Measurements from ENCODE around the gene MYD88.
"Not testable (repeated sequence)": the region's sequence is repeated elsewhere in the genome, so short reads cannot be mapped to it uniquely, and the experiment has no call there.

Gene MYD88

DNA sequence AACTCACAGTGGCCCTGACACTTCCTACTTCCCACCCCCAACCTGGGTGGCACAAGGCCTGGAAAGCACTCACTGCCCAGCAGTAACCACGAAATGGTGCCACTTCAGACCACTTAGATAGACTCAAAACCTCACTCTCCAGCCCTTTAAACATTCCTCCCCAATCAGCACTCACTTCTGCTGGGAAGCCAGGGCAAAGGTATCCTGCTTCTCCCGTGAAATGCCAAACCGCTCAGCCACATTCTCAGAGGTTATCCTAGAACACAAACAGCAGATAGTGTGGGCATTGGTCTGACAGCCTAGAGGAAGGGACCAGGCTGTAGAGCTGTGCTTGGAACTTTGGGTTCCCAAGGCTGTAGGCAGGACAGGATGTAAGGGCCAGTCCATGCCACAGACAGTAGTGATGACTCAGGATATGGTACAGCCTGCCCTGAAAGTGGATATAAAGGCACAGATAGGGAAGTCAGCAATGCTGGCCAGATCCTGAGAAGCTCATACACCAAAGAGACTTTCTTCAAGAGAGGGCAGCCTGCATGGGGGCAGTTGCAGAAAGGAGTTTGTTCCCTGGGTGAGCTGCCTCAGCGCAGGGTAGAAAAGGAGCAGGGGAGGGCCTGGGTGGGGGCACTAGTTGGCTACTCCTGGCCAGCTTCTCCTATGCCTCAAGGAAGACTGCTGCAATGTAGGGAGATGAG lies 10.7 kb upstream of the MYD88 start:
- DNase-seq = no peak

DNA sequence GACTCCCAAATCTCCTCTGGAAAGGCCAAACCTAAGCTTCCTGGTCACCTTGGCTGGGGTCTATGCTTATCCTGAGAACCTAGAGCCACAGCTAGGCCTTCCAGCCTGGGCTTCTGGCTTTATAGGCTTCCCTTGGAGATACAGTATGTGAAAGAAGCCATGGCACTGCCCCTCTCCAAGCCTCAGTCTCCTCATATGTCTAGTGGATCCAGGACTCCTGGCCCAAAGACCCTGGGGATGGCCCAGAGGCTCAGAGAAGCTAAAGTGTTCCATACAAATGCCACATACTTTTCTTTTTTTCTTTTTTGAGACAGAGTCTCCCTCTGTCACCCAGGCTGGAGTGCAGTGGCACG lies 10.2 kb upstream of the MYD88 start:
- DNase-seq = no peak

DNA sequence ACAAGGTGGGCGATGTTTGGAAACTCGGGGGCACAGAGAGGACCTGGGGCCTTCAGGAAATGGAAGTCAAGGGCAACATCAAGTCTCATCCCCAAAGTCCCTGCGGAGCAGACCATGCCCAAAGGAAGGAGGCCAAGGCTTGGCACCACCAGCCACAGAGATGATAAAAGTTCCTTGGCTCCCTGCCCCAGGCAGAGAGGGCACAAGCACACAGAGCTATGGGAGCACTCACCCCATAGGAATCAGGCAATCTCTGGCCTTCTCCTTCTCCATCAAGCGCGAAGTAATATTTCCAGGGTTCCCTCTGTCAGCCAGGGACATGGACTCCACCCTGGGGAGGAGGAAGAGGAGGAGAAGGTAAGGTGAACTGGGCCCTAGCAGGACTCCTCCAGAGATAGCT lies 9.4 kb upstream of the MYD88 start:
- DNase-seq = no peak

DNA sequence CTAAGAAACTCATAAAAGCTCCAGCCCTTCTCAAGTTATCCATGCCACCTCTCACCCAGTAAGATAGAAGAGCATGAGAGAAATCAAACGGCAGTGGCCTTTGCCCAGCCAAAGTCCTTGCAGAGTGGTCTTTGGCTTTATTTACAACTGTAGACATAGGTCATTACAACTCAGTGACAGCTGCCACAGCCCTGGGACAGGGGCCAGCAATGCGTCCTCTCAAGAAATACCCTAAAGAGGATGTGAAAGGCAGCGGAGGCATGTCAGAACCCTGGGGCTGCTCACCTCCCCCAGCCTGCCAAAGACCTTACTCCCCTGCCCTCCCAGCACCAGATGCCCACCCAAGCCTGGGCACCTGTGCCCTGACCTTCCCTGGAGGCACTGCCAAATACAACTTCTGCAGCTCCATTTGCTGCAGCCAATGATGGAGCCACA lies 7.8 kb upstream of the MYD88 start:
- DNase-seq = no peak

DNA sequence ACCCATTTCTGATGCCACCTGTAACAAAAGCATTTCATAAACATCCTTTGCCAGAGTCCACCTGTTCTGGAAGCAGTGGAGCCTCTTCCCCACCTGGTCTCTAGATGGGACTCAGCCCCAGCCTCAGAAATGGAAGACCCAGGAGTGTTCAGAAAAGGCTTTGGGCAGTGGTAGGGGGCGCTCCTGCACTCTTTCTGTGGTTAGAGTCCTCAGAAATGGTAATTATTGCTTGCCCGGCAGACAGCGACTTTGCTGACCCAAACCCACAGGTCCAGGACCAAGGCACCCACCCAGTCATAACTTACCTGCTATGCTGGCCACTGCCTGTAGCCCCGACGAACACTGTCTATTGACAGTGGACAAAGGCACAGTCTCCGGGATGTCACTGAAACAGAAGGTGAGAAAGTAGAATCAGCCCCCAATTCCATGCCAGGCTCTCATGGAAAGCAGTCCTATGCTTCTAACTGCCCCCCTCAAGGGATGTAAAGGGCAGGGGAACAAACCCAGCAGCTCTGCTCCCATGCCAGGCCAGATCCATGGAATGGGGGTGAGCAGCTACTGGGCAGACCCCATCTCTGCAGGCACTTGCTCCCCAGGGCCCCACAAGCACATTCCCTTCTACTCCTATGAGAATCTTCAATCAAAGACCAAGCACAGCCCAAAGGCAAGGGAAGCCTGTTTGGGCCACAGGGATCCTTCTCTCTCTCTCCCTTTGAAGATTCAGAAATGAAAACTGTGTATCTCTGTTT lies 6.7 kb upstream of the MYD88 start:
- DNase-seq = no peak

DNA sequence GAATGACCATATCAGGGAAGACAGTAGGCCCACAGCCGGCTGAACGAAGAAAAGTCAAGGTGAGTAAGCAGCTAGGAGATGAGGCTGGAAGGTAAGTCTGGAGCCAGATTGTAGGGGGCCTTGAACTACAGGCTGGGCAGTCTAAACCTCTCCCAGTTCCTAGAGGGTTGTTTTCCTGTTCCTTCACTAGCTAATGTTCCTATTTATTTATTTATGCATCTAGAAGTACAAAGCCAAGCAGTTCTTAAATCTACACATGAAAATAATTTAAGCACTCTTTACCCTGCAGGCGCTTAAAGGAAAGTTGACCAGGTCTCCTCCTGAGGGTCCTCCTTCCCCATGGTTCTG lies 5.3 kb upstream of the MYD88 start:
- no peak for DNase-seq

DNA sequence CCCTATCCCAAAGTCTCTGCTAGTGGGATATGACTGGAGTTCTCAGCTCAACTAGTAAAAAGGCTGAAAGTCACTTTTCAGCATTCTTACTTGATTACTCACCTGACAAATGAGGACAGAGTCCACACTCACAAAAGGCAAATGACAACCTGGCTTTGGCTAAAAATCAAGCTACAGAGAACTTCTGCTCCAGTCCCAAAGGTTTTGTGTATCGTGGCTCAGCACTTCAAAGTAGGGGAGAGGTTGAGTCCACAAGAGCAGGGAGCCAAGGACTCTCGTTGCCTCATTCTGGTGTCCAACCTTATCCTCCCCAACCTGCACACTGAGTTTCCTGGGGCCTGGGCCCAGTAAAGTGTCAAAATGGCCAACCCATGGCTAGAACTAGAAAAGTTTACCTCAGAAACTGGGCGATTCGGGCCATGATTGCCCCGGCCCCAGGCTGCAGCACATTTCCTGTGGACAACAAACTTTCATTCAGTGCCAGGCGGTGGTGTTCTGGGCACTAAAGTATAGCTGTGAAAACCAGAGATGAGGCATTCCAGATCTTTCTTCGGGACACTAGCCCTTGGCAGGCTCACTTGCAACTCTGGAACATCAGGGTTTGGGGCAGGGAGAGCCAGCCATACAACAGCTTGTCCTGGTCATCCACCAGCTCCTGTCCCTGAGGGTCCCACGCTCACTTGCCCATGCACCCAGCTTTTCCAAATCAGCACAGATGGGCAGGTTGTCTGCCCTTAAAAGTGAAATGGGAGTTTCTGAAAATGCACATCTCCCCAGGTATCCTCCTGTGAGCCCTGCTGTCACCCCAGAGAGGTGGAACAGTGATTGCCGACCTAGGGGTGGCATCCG lies 4.7 kb upstream of the MYD88 start:
- no peak for DNase-seq

DNA sequence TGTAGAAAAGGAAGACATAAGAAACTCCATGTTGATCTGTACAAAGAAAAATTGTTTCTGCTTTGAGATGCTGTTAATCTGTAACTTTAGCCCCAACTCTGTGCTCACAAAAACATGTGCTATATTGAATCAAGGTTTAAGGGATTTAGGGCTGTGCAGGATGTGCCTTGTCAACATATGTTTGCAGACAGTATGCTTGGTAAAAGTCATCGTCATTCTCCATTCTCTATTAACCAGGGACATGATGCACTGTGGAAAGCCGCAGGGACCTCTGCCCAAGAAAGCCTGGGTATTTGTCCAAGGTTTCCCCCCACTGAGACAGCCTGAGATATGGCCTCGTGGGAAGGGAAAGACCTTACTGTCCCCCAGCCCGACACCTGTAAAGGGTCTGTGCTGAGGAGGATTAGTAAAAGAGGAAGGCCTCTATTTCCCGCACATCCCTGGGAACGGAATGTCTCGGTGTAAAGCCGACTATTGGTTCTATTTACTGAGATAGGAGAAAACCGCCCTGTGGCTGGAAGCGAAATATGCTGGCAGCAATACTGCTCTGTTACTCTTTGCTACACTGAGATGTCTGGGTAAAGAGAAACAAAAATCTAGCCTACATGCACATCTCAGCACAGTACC lies 3.8 kb upstream of the MYD88 start:
- not testable (repeated sequence) for DNase-seq

DNA sequence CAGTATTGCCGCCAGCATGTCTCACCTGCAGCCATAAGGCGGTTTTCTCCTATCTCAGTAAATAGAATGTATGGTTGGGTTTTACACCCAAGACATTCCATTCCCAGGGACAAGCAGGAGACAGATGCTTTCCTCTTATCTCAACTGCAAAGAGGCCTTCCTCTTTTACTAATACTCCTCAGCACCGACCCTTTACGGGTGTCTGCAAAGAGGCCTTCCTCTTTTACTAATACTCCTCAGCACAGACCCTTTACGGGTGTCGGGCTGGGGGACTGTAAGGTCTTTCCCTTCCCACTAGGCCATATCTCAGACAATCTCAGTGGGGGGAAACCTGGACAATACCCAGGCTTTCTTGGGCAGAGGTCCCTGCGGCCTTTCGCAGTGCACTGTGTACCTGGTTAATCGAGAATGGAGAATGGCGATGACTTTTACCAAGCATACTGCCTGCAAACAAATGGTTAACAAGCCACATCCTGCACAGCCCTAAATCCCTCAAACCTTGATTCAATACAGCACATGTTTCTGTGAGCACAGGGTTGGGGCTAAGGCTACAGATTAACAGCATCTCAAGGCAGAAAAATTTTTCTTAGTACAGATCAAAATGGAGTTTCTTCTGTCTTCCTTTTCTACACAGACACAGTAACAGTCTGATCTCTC lies 2.7 kb upstream of the MYD88 start:
- not testable (repeated sequence) for DNase-seq

DNA sequence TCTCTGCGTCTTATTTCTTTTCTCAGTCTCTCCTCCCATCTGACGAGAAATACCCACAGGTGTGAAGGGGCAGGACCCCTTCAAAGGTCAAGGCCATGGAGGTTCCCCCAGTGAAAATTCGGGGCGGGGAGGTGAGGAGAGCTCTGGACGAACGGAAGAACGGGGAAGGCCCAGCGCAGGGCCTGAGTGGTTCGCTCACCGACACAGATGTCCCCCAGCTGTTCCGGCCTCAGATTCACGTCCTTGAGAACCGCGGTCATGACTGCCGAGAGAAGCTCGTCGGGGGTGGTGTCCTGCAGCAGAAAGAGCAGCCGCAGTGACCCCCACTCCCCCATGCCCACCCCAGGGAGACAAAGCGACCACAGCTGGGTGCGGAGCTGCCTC lies 2.1 kb upstream of the MYD88 start:
- no peak for DNase-seq

DNA sequence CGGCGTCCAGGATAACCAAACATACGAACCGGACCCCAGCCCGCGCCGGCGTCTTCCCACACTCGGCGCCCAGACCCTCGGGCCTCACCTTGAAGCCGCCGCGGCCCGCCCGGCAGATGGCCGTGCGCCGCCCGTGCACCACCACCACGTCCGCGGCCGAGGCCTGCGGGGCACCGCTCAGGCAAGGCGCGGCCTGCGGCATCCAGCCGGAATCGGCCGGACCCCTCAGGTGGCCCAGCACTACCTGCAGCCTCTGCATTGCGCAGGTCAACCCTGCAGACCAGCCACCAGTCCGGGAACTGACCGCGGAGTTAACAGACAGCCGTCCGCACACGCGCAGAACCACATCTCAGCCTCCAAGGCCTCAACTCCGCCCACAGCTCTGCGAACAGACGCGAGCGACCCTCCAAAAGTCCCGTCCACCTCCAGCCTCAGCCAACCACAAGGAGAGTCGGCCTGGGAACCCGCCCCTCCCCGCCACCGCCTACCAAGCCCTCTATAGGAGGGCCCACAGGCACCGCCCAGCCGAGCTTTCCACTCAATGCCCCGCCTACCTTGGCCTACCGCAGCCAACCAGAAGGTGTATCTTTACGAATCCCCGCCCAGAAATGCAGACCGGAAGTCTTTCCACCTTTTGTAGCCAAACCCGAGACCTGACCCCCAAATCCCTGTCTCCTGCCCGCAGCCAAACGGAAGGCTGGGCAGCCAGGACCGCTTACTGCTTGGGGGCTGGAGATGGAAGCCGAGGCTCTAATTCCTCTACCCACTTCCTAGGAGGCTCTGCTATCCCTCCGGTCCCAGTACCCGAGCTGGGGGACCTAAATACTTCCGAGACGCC lies 1.5 kb upstream of the MYD88 start, which contains the start of gene ACAA1:
Gene ACAA1, minus strand, starts transcription at position 351 of the 838 bp plus-strand sequence. Its CDS starts 92 bp downstream, at position 259.
- peak; percentile 89 for DNase-seq

DNA sequence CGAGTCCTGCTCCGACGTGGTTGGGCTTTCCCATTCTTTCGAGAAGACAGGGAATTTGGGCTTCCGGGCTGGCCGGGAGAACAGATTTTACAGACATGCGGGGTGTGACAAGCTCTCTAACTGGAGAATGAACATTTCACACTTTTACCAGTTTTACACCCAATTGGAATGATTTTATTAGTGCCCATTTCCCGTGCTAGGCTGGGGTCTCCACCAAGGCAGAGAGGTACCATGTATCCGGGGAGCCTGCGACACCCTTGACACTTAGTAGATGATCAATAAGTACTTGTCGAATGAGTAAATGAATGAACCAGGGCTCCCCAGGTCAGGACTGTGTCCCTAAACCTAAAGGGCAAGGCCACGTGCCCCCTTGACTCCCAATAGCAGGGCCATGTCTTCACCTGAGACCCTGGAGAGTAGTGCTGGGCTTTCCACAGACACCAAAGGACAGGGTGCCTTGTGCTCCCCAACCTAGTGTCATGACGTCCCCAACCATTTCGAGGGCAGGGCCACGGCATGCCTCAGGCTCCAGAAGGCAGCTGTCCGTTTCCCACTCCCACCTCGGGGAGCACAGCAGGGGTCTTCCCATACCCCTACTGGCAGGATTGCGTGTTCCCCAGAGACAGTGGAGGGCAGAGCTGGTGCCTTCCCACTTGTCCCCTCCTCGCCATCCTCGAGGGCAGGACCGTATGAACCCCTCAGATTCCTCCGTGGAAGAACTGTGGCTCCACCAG lies 679 bp upstream of the MYD88 start:
- no peak for DNase-seq

DNA sequence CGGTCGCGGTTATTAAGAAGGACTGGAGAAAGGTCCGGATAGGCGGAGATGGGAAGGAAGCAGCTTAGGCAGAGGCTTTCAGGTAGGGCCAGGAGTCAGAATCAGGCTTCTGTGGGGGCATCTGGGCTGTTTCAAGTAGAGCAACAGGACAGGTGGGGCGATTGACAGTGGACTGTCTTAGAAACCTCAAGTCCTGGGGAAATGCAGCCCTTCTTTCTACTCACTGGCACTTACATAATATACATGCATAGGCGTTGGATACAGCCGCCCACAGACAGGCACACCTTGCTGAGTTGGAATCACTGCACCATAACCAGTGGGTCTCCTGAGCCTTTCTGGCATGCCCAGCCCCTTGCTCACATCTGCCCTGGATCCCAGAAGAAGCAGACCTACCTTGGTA lies 730 bp downstream of the MYD88 start:
- no peak for DNase-seq

DNA sequence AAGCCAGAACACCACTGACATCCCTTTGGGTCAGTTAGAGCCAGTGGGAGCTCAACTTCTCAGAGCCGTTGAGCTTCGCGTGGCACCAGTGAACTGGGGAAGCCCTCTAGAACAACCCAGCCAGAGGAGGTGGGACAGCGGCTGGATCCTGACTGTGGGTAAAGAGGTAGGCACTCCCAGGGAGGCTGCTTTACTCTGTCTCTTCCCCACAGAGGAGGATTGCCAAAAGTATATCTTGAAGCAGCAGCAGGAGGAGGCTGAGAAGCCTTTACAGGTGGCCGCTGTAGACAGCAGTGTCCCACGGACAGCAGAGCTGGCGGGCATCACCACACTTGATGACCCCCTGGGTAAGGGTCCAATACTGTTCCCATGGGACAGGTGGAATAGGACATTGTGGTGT lies 1.2 kb downstream of the MYD88 start:
- DNase-seq = no peak

DNA sequence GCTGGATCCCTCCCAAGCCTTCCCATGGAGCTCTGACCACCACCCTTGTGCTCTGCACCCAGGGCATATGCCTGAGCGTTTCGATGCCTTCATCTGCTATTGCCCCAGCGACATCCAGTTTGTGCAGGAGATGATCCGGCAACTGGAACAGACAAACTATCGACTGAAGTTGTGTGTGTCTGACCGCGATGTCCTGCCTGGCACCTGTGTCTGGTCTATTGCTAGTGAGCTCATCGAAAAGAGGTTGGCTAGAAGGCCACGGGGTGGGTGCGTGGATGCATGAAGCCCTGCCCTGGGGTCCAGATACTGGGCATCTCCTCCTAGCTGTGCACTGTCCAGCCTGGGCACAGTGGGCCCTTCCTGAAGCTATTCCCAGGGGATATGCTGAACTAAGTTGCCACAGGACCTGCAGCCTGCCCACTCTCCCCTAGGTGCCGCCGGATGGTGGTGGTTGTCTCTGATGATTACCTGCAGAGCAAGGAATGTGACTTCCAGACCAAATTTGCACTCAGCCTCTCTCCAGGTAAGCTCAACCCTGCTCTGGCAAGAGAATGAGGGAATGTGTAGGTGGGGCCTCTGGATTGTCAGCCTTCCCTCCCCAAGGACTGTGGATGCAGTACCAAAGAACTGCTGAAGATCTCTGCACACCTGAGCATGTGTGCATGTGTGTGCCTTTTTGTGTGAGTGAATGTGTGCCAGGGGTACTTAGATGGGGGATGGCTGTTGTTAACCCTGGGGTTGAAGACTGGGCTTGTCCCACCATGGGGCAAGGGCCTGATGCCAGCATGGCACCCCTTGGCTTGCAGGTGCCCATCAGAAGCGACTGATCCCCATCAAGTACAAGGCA lies 2.1 kb downstream of the MYD88 start:
- no peak for DNase-seq

DNA sequence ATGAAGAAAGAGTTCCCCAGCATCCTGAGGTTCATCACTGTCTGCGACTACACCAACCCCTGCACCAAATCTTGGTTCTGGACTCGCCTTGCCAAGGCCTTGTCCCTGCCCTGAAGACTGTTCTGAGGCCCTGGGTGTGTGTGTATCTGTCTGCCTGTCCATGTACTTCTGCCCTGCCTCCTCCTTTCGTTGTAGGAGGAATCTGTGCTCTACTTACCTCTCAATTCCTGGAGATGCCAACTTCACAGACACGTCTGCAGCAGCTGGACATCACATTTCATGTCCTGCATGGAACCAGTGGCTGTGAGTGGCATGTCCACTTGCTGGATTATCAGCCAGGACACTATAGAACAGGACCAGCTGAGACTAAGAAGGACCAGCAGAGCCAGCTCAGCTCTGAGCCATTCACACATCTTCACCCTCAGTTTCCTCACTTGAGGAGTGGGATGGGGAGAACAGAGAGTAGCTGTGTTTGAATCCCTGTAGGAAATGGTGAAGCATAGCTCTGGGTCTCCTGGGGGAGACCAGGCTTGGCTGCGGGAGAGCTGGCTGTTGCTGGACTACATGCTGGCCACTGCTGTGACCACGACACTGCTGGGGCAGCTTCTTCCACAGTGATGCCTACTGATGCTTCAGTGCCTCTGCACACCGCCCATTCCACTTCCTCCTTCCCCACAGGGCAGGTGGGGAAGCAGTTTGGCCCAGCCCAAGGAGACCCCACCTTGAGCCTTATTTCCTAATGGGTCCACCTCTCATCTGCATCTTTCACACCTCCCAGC lies 2.9 kb downstream of the MYD88 start:
- DNase-seq = no peak

DNA sequence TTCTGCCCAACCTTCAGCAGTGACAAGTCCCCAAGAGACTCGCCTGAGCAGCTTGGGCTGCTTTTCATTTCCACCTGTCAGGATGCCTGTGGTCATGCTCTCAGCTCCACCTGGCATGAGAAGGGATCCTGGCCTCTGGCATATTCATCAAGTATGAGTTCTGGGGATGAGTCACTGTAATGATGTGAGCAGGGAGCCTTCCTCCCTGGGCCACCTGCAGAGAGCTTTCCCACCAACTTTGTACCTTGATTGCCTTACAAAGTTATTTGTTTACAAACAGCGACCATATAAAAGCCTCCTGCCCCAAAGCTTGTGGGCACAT lies 3.5 kb downstream of the MYD88 start:
- DNase-seq = no peak

DNA sequence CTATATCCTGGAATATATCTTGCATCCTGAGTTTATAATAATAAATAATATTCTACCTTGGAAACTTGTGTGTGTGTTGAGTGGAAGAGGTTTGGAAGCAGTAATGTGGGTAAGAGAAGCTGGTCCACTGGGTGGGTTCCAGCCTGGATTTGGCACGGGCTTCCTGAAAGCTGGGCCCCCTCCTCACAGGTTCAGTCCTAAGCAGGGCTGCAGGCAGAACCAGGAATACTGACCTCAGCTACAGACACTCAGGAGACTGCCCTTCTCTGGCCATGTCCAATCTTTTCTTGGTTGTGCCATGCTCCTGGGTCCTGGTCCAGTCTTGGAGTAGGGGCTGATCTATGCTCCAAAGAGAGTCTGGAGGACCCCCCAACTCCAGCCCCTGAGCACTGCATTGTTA lies 4.5 kb downstream of the MYD88 start:
- DNase-seq = no peak

DNA sequence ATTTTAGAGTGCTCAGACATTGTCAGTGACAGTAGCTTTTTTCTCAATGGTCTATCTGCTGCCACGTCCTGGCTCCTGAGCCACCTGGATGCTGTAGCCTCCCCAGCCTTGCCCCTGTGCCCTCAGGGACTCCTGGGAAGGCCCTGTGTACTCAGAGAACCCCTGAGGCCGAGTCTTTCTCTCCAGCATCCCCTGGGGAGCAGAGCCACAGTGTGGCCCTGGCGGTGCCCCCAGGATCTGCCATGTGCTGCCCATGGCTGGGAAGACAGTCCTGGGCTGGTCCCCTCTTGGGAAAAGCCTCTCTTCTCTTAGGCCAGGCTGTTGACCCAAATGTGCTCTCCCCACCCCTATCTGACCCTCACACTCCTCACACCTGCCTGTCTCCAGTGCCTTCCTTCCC lies 5.0 kb downstream of the MYD88 start:
- DNase-seq = no peak

DNA sequence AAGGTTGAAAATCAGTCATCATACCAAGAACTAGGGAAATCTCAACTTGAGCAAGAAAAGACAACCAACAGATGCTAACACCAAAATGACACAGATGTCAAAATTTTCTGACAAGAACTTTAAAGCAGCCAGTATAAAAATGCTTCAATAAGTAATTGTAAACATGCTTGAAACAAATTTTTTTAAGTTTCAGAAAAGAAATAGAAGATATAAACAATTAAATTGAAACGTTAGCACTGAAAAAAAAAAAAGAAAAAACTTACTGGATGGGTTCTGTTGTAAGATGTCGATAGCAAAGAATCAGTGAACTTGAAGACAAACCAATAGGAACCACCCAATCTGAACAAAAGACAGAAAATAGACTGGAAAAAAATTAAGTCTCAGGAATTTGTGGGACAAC lies 8.0 kb downstream of the MYD88 start:
- DNase-seq = no peak
